Liver (tissue), 3 donors: ENCODE results near the gene KDM7A.

Source experiments
- ATF3 ChIP-seq: IDR thresholded peaks from 2 replicates; pipeline ENCODE4 v1.6.1; 2016; ENCODE audit warnings: antibody characterized with exemption
- CTCF ChIP-seq: fragments of 150-350 bp; IDR thresholded peaks from 2 replicates; pipeline ENCODE4 v1.5.1; 2017; ENCODE audit warnings: improper control_type of control experiment, low read depth, low read length; ENCODE audit not compliant: missing input control
- EGR1 ChIP-seq, 2 donors: IDR thresholded peaks; 2 replicates each; pipeline ENCODE4 v1.6.1; 2016 to 2018; ENCODE audit warnings: antibody characterized with exemption in 2 of 2, low read depth in 2 of 2
- FOXA1 ChIP-seq: IDR thresholded peaks from 2 replicates; pipeline ENCODE4 v1.6.1; 2016; ENCODE audit warnings: antibody characterized with exemption
- GABPA ChIP-seq, 2 donors: IDR thresholded peaks in 1 of 2; conservative IDR thresholded peaks in 1 of 2; 2 replicates each; pipeline ENCODE4 v1.6.1; 2016; ENCODE audit warnings: antibody characterized with exemption in 2 of 2, mild to moderate bottlenecking in 1 of 2, moderate library complexity in 1 of 2
- HNF4A ChIP-seq, 2 donors: conservative IDR thresholded peaks; 2 replicates each; pipeline ENCODE4 v1.6.1; 2016; ENCODE audit warnings: antibody characterized with exemption in 2 of 2, mild to moderate bottlenecking in 2 of 2
- MAX ChIP-seq: IDR thresholded peaks from 2 replicates; pipeline ENCODE4 v1.6.1; 2016; ENCODE audit warnings: antibody characterized with exemption
- NR2F2 ChIP-seq: IDR thresholded peaks from 2 replicates; pipeline ENCODE4 v1.6.1; 2016; ENCODE audit warnings: antibody characterized with exemption
- SP1 ChIP-seq: IDR thresholded peaks from 2 replicates; pipeline ENCODE4 v1.6.1; 2018; ENCODE audit warnings: antibody characterized with exemption, mild to moderate bottlenecking
- TF ChIP-seq, protein P1 (sequence below): IDR thresholded peaks from 2 replicates; pipeline ENCODE4 v1.6.1; 2016; ENCODE audit warnings: antibody characterized with exemption, mild to moderate bottlenecking
- TF ChIP-seq, protein P2 (sequence below): IDR thresholded peaks from 2 replicates; pipeline ENCODE4 v1.6.1; 2016; ENCODE audit warnings: antibody characterized with exemption
- donor health status: healthy.
- donor health status: healthy.

DNA sequence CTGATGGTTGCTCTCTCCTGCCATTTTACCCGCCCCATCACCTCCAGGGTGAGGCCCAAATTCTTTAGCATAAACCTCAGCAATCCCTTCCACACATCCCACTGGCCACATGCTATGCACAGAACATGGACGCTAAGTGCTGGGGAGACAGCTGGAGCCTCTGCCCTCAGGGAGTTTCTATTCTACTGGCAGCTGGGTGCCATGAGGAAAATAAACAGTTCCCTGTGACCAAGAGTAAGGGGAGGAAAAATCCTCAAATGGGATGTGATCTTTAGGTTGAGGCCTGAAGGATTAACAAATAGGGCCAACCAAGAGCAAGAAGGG lies 115.2 kb downstream of the KDM7A start:
- TF ChIP-seq CTCF (no peak), MAX (no peak), SP1 (no peak), FOXA1 (no peak), HNF4A (conservative IDR thresholded peaks at IDR 0.05) (no peak), GABPA (IDR thresholded peaks at IDR 0.05 in 1 of 2, conservative IDR thresholded peaks at IDR 0.05 in 1 of 2) (no peak), NR2F2 (no peak), ATF3 (no peak), EGR1 (IDR thresholded peaks at IDR 0.05; ENCODE audit: low read depth in 2 of 2) (no peak)
- TF ChIP-seq, protein P1, sequence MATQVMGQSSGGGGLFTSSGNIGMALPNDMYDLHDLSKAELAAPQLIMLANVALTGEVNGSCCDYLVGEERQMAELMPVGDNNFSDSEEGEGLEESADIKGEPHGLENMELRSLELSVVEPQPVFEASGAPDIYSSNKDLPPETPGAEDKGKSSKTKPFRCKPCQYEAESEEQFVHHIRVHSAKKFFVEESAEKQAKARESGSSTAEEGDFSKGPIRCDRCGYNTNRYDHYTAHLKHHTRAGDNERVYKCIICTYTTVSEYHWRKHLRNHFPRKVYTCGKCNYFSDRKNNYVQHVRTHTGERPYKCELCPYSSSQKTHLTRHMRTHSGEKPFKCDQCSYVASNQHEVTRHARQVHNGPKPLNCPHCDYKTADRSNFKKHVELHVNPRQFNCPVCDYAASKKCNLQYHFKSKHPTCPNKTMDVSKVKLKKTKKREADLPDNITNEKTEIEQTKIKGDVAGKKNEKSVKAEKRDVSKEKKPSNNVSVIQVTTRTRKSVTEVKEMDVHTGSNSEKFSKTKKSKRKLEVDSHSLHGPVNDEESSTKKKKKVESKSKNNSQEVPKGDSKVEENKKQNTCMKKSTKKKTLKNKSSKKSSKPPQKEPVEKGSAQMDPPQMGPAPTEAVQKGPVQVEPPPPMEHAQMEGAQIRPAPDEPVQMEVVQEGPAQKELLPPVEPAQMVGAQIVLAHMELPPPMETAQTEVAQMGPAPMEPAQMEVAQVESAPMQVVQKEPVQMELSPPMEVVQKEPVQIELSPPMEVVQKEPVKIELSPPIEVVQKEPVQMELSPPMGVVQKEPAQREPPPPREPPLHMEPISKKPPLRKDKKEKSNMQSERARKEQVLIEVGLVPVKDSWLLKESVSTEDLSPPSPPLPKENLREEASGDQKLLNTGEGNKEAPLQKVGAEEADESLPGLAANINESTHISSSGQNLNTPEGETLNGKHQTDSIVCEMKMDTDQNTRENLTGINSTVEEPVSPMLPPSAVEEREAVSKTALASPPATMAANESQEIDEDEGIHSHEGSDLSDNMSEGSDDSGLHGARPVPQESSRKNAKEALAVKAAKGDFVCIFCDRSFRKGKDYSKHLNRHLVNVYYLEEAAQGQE: no peak
- TF ChIP-seq, protein P2, sequence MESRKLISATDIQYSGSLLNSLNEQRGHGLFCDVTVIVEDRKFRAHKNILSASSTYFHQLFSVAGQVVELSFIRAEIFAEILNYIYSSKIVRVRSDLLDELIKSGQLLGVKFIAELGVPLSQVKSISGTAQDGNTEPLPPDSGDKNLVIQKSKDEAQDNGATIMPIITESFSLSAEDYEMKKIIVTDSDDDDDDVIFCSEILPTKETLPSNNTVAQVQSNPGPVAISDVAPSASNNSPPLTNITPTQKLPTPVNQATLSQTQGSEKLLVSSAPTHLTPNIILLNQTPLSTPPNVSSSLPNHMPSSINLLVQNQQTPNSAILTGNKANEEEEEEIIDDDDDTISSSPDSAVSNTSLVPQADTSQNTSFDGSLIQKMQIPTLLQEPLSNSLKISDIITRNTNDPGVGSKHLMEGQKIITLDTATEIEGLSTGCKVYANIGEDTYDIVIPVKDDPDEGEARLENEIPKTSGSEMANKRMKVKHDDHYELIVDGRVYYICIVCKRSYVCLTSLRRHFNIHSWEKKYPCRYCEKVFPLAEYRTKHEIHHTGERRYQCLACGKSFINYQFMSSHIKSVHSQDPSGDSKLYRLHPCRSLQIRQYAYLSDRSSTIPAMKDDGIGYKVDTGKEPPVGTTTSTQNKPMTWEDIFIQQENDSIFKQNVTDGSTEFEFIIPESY: no peak
